ENCODE data around the gene ABTB2.

DNA sequence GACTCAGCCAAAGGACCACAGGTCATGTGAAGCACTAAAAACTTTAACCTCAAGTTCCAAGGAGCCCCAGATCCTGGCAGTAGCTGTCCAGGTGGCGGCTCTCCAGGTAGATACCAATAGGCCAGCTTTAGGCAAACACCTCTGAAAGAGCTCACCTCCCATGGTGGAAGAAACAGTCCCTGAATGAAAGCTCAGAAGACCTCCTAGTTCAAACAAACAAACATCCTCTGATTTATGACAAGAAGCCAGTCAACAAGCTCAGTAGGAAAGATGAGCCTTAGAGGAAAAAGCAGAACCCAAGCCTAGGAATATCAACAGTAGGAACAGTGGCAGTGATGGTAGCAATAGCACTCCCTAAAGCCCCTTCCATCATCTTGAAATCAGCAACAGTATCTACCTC is 17.2 kb downstream of the ABTB2 start:
- TF ChIP-seq, protein P1, sequence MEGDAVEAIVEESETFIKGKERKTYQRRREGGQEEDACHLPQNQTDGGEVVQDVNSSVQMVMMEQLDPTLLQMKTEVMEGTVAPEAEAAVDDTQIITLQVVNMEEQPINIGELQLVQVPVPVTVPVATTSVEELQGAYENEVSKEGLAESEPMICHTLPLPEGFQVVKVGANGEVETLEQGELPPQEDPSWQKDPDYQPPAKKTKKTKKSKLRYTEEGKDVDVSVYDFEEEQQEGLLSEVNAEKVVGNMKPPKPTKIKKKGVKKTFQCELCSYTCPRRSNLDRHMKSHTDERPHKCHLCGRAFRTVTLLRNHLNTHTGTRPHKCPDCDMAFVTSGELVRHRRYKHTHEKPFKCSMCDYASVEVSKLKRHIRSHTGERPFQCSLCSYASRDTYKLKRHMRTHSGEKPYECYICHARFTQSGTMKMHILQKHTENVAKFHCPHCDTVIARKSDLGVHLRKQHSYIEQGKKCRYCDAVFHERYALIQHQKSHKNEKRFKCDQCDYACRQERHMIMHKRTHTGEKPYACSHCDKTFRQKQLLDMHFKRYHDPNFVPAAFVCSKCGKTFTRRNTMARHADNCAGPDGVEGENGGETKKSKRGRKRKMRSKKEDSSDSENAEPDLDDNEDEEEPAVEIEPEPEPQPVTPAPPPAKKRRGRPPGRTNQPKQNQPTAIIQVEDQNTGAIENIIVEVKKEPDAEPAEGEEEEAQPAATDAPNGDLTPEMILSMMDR (conservative IDR thresholded peaks at IDR 0.05; ENCODE audit: low read length) = no peak
- TF ChIP-seq EZH2phosphoT487 (IDR thresholded peaks at IDR 0.05; ENCODE audit: borderline replicate concordance, low read depth, low read length) = no peak
